Measurements from ENCODE around the gene NUP85.
A peak's percentile ranks its signal among the peaks of the same experiment; 100 is the strongest.
"Not testable (repeated sequence)": the region's sequence is repeated elsewhere in the genome, so short reads cannot be mapped to it uniquely, and the experiment has no call there.

NUP85 gene

GRCh38 chr17:75205037-75205792 lies at the start of gene NUP85:
TSS of gene NUP85 (plus strand) at chr17:75205679. CDS start at chr17:75205762, 83 bp downstream.
- DNase-seq (ENCODE audit: low read depth in 2 of 2), result peak; percentile 95 to 96
- no peak for TF ChIP-seq CTCF (IDR thresholded peaks at IDR 0.05; ENCODE audit: low read depth, low read length)
- H3K4me3 ChIP-seq (replicated peaks in 1 of 2; ENCODE audit: low read depth in 2 of 2, low read length in 2 of 2), result peak within 1 kb of the TSS; percentile 69 to 96

DNA sequence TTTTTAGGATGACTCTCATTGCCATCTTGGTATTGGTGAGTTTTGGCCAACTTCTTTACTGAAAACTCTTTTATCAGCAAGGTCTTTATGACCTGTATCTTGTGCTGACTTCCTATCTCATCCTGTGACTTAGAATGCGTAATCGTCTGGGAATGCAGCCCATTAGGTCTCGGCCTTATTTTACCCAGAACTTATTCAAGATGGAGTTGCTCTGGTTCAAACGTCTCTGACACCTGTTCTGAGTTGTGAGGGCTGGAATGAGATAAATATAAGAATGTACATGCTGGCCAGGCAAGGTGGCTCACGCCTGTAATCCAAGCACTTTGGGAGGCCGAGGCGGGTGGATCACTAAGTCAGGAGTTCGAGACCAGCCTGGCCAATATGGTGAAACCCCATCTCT lies 47.0 kb upstream of the NUP85 start:
- DNase-seq (ENCODE audit: low read depth in 2 of 2), result peak in 1 of 2 donors; percentile 40
- H3K4me3 ChIP-seq (replicated peaks in 1 of 2; ENCODE audit: low read depth in 2 of 2, low read length in 2 of 2), result not testable (repeated sequence)

DNA sequence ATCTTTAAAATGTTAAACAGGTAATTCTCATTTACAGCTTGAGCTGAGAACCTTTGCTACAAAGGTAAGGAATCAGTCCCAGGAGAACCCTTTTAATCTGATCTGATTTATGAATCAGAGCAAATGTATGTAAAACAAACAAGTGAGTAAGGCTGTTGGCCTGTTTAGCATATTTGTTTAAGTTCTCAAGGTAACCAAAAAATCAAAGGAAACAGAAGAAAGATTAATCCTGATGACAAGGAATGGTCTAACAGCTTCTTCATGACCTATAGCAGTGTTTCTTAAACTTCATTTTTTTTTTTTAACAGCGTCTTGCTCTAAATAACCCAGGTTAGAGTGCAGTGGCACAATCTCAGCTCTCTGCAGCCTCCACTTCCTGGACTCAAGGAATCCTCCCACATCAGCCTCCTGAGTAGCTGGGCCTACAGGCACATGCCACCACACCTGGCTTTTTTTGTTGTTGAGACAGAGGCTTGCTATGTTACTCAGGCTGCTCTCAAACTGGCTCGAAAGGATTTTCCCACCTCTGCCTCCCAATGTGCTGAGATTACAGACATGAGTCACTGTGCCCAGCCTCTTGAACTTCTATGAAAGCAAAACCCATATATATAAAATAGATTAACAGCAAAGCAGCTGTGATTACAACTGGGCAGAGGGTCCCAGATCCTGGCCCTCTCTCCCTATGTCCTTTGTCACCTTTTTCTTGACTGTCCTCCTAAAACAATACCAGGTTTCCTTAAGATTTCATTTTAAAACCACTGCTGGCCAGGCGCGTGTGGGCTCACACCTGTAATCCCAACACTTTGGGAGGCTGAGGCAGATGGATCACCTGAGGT lies 46.1 kb upstream of the NUP85 start:
- no peak overlapping the region for H3K4me3 ChIP-seq (replicated peaks in 1 of 2; ENCODE audit: low read depth in 2 of 2, low read length in 2 of 2)
- DNase-seq (ENCODE audit: low read depth in 2 of 2), result peak in 1 of 2 donors; percentile 80
- TF ChIP-seq CTCF (IDR thresholded peaks at IDR 0.05; ENCODE audit: low read depth, low read length), result no peak

DNA sequence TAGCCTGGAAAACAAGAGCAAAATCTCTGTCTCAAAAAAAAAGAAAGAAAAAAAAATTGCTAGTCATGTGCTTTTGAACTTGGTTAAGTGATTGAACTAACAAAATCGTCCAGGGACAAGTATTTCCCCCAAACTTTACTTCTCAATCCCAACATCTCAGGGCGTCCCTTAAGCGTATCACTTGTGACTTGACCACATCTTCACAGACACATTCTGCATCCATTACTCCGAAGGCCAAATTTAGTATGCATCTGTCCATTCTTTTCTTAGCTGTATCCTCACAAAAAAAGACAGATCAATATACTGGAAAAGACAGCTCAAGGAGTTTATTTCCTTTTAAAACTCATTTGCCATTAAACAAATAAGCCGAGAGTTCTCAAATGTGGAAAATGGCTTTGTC lies 45.3 kb upstream of the NUP85 start:
- no peak for TF ChIP-seq CTCF (IDR thresholded peaks at IDR 0.05; ENCODE audit: low read depth, low read length)
- no peak overlapping the region for H3K4me3 ChIP-seq (replicated peaks in 1 of 2; ENCODE audit: low read depth in 2 of 2, low read length in 2 of 2)
- DNase-seq (ENCODE audit: low read depth in 2 of 2), result no peak

GRCh38 chr17:75163074-75163473 lies 42.4 kb upstream of the NUP85 start:
- H3K4me3 ChIP-seq (replicated peaks in 1 of 2; ENCODE audit: low read depth in 2 of 2, low read length in 2 of 2), result no peak overlapping the region
- no peak for TF ChIP-seq CTCF (IDR thresholded peaks at IDR 0.05; ENCODE audit: low read depth, low read length)
- no peak for DNase-seq (ENCODE audit: low read depth in 2 of 2)

DNA sequence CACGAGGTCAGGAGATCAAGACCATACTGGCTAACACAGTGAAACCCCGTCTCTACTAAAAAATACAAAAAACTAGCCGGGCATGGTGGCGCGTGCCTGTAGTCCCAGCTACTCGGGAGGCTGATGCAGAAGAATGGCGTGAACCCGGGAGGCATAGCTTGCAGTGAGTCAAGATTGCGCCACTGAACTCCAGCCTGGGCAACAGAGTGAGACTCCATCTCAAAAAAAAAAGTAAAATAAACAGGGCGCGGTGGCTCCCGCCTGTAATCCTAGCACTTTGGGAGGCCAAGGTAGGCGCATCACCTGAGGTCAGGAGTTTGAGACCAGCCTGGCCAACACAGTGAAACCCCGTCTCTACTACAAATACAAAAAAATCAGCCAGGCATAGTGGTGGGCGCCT lies 40.9 kb upstream of the NUP85 start:
- H3K4me3 ChIP-seq (replicated peaks in 1 of 2; ENCODE audit: low read depth in 2 of 2, low read length in 2 of 2); DNase-seq (ENCODE audit: low read depth in 2 of 2): not testable (repeated sequence)

- no peak for TF ChIP-seq CTCF (IDR thresholded peaks at IDR 0.05; ENCODE audit: low read depth, low read length)
- no peak for DNase-seq (ENCODE audit: low read depth in 2 of 2)
- no peak overlapping the region for H3K4me3 ChIP-seq (replicated peaks in 1 of 2; ENCODE audit: low read depth in 2 of 2, low read length in 2 of 2)
Observed at GRCh38 chr17:75168998-75169397, 36.5 kb upstream of the NUP85 start.

Measured in cardiac fibroblast (primary cell).